ENCODE results near the gene MYO1A.
A peak's percentile ranks its signal among the peaks of the same experiment; 100 is the strongest.
"Not testable (repeated sequence)": the region's sequence is repeated elsewhere in the genome, so short reads cannot be mapped to it uniquely, and the experiment has no call there.

The MYO1A gene

DNA sequence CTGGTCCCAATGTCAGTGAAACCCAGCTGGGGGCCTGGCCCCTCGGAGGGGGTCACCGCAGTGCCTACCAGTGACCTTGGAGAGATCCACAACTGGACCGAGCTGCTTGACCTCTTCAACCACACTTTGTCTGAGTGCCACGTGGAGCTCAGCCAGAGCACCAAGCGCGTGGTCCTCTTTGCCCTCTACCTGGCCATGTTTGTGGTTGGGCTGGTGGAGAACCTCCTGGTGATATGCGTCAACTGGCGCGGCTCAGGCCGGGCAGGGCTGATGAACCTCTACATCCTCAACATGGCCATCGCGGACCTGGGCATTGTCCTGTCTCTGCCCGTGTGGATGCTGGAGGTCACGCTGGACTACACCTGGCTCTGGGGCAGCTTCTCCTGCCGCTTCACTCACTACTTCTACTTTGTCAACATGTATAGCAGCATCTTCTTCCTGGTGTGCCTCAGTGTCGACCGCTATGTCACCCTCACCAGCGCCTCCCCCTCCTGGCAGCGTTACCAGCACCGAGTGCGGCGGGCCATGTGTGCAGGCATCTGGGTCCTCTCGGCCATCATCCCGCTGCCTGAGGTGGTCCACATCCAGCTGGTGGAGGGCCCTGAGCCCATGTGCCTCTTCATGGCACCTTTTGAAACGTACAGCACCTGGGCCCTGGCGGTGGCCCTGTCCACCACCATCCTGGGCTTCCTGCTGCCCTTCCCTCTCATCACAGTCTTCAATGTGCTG, 54.6 kb downstream of the MYO1A start:
- Mint-ChIP-seq H3K27ac (no peak overlapping the region), H3K36me3 (ENCODE audit: low read depth) (peaks cover 52% of the 10 kb centered on the region), H3K4me1 (ENCODE audit: low read depth) (peaks cover 47% of the 10 kb centered on the region), H3K27me3 (no peaks in the 10 kb centered on the region), H3K4me3 (no peak overlapping the region), H3K9me3 (no peaks in the 10 kb centered on the region)
- intact Hi-C loops (cut with micrococcal nuclease), result no loop called here

DNA sequence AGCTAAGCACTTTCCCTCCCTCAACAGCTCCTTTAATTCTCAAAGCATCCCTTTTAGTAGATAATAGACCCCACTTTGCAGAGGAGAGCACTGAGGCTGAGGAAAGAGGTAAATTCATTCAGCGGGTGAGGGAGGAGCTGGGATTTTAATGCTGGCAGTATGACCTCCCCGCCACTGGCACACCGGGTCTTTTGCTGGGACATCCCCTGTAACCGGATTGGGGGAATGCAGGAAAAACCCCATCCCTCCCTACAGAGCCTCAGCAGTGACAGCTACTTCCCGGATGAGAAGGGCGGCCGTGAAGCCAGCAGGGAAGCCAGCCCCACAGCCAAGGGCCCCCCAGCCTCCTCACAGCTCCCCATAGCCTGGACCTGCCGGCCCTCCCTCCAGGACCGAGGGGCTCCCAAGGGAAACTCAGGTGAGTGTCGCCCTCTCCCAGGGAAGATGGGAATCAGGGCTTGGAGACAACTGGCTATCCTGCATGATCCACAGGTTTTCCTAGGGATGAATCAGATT, 55.6 kb downstream of the MYO1A start:
- Mint-ChIP-seq H3K4me1 (ENCODE audit: low read depth) (peaks cover 42% of the 10 kb centered on the region), H3K27ac (peak overlapping the region; percentile 26), H3K4me3 (no peak overlapping the region), H3K36me3 (ENCODE audit: low read depth) (peaks cover 42% of the 10 kb centered on the region), H3K27me3 (no peaks in the 10 kb centered on the region), H3K9me3 (no peaks in the 10 kb centered on the region)
- intact Hi-C loops (cut with micrococcal nuclease), result no loop called here

- H3K27ac Mint-ChIP-seq, result peak overlapping the region; percentile 26
- no peak overlapping the region for H3K4me3 Mint-ChIP-seq
- no peaks in the 10 kb centered on the region for H3K9me3 Mint-ChIP-seq
- intact Hi-C loops (cut with micrococcal nuclease), result no loop called here
- peaks cover 33% of the 10 kb centered on the region for H3K36me3 Mint-ChIP-seq (ENCODE audit: low read depth)
- H3K27me3 Mint-ChIP-seq, result no peaks in the 10 kb centered on the region
- peaks cover 44% of the 10 kb centered on the region for H3K4me1 Mint-ChIP-seq (ENCODE audit: low read depth)
Observed at GRCh38 chr12:56993346-56993745, 56.6 kb downstream of the MYO1A start.

- Mint-ChIP-seq H3K4me1 (ENCODE audit: low read depth) (peaks cover 58% of the 10 kb centered on the region), H3K9me3 (no peaks in the 10 kb centered on the region), H3K27me3 (no peaks in the 10 kb centered on the region), H3K27ac (peak overlapping the region; percentile 83), H3K4me3 (peak overlapping the region; percentile 35), H3K36me3 (ENCODE audit: low read depth) (peaks cover 16% of the 10 kb centered on the region)
- intact Hi-C loops (cut with micrococcal nuclease), result no loop called here
Observed at GRCh38 chr12:56991319-56992246, 58.3 kb downstream of the MYO1A start.

GRCh38 chr12:56990648-56991318, 59.1 kb downstream of the MYO1A start:
- peaks cover 8% of the 10 kb centered on the region for H3K36me3 Mint-ChIP-seq (ENCODE audit: low read depth)
- intact Hi-C loops (cut with micrococcal nuclease), result no loop called here
- peak overlapping the region; percentile 35 for H3K4me3 Mint-ChIP-seq
- no peaks in the 10 kb centered on the region for H3K9me3 Mint-ChIP-seq
- peak overlapping the region; percentile 83 for H3K27ac Mint-ChIP-seq
- H3K27me3 Mint-ChIP-seq, result no peaks in the 10 kb centered on the region
- peaks cover 53% of the 10 kb centered on the region for H3K4me1 Mint-ChIP-seq (ENCODE audit: low read depth)

DNA sequence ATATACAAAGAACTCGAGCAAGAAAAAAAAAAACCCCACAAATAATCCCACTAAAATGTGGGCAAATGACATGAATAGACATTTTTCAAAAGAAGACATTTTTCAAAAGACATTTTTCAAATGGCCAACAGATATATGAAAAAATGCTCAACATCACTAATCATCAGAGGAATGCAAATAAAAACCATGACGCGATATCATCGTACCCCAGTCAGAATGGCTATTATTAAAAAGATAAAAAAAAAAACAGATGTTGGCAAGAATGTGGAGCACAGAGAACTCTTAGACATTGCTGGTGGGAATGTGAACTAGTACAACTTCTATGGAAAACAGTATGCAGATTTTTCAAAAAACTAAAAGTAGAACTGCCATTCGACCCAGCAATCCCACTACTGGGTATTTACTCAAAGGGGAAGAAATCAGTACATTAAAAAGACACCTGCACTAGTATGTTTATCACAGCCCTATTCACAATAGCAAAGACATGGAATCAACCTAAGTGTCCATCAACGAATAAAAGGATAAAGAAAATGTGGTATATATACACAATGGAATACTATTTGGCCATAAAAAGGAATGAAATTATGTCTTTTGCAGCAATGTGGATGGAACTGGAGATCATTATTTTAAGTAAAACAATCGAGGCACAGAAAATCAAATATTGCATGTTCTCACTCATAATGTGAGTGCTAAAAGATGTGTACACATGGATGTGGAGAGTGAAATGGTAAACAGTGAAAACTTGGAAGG, 59.9 kb downstream of the MYO1A start:
- no peaks in the 10 kb centered on the region for H3K9me3 Mint-ChIP-seq
- no peak overlapping the region for H3K4me3 Mint-ChIP-seq
- peaks cover under 1% of the 10 kb centered on the region for H3K36me3 Mint-ChIP-seq (ENCODE audit: low read depth)
- peak overlapping the region; percentile 83 for H3K27ac Mint-ChIP-seq
- no peaks in the 10 kb centered on the region for H3K27me3 Mint-ChIP-seq
- peaks cover 53% of the 10 kb centered on the region for H3K4me1 Mint-ChIP-seq (ENCODE audit: low read depth)
- intact Hi-C loops (cut with micrococcal nuclease), result no loop called here

DNA sequence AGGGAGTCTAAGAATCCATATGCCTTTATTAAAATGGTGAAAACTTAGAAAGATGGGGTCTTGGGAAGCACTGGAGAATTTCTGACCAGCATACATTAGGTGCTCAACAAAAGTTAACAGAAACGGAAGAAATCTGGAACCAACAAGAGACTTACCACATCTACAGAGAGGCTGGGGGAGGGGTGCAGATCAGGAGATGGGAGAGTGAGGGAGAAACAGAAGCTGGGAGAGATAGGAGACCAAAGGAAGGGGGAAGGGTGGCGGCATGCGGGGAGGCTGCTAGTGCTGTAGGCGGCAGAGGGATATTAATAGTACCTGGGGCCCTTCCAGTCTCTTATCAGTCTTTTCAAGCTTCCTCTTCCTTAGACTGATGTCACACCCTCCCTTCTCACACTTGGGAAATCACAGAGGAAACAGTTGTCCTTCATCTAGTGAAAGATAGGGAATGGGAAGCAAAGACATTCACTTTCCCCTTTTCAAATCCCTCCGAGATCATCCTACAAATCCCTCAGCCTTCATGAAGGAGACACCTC, 61.7 kb downstream of the MYO1A start:
- Mint-ChIP-seq H3K36me3 (ENCODE audit: low read depth) (no peaks in the 10 kb centered on the region), H3K4me3 (no peak overlapping the region), H3K9me3 (no peaks in the 10 kb centered on the region), H3K27me3 (no peaks in the 10 kb centered on the region), H3K27ac (peak overlapping the region; percentile 26), H3K4me1 (ENCODE audit: low read depth) (peaks cover 47% of the 10 kb centered on the region)
- intact Hi-C loops (cut with micrococcal nuclease), result no loop called here

GRCh38 chr12:56987551-56988053, 62.3 kb downstream of the MYO1A start:
- no peak overlapping the region for H3K27ac Mint-ChIP-seq
- peaks cover 41% of the 10 kb centered on the region for H3K4me1 Mint-ChIP-seq (ENCODE audit: low read depth)
- no peak overlapping the region for H3K4me3 Mint-ChIP-seq
- no peaks in the 10 kb centered on the region for H3K36me3 Mint-ChIP-seq (ENCODE audit: low read depth)
- H3K27me3 Mint-ChIP-seq, result no peaks in the 10 kb centered on the region
- intact Hi-C loops (cut with micrococcal nuclease), result loop anchor here (1.0 kb wide), 2 partner anchors 147 to 230 kb away; no protein-coding TSS in a partner anchor
- no peaks in the 10 kb centered on the region for H3K9me3 Mint-ChIP-seq

DNA sequence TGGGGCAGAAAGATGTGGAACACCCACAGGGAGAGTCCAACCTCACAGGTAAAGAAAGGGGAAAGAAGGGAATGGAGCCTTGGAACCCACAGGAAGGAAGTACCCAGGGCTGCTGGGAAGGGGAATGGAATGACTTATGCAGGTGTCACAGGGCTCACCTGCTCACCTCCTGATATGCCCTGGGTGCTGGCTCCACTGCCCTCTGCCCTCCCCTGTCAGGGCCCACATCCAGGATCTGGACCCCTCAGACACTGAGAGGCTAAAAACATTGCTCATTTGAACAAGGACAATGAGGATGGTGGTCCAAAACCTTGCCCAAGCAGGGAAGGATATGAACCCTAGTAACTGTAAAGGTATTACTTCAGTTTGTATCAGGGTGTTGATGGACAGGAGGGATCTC, 62.9 kb downstream of the MYO1A start:
- Mint-ChIP-seq H3K9me3 (no peaks in the 10 kb centered on the region), H3K27me3 (no peaks in the 10 kb centered on the region), H3K27ac (no peak overlapping the region), H3K4me1 (ENCODE audit: low read depth) (peaks cover 41% of the 10 kb centered on the region), H3K36me3 (ENCODE audit: low read depth) (no peaks in the 10 kb centered on the region), H3K4me3 (no peak overlapping the region)
- intact Hi-C loops (cut with micrococcal nuclease), result loop anchor here (1.0 kb wide), 2 partner anchors 147 to 230 kb away; no protein-coding TSS in a partner anchor

DNA sequence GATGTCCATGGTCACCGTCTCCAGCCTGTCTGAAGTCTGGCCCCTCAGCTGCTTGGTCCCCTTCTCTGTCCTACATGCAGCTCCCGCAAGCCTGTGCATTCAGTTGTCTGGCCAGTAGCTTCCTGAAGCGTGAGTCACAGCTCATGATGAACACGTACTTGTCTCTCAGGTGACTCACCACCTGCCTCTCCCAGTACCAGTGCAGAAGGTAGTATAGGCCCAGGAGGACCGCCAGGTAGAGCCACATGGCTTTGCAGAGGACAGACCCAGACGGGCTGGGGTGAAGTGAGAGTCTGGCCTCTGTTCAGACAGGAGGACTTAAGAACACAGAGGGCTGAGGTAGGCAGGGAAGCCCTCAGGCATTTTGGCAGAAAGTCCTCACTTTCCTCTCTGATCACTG, 64.2 kb downstream of the MYO1A start:
- not testable (repeated sequence) for H3K27me3 Mint-ChIP-seq

GRCh38 chr12:56983386-56983785, 66.5 kb downstream of the MYO1A start:
- Mint-ChIP-seq H3K4me1 (ENCODE audit: low read depth) (peaks cover 14% of the 10 kb centered on the region), H3K27me3 (no peaks in the 10 kb centered on the region), H3K9me3 (no peaks in the 10 kb centered on the region), H3K27ac (no peak overlapping the region), H3K36me3 (ENCODE audit: low read depth) (no peaks in the 10 kb centered on the region), H3K4me3 (no peak overlapping the region)
- intact Hi-C loops (cut with micrococcal nuclease), result no loop called here

More for the DNA sequence above, 64.2 kb downstream of the MYO1A start:
- H3K9me3 Mint-ChIP-seq; intact Hi-C loops (cut with micrococcal nuclease); H3K36me3 Mint-ChIP-seq (ENCODE audit: low read depth); H3K4me3 Mint-ChIP-seq; H3K27ac Mint-ChIP-seq: not testable (repeated sequence)
- H3K4me1 Mint-ChIP-seq (ENCODE audit: low read depth), result peaks cover 28% of the 10 kb centered on the region

GRCh38 chr12:56982578-56983236, 67.2 kb downstream of the MYO1A start:
- H3K36me3 Mint-ChIP-seq (ENCODE audit: low read depth); H3K4me1 Mint-ChIP-seq (ENCODE audit: low read depth); H3K4me3 Mint-ChIP-seq; H3K27me3 Mint-ChIP-seq; intact Hi-C loops (cut with micrococcal nuclease); H3K9me3 Mint-ChIP-seq; H3K27ac Mint-ChIP-seq: not testable (repeated sequence)
